GM12878 (cell line): ENCODE measurements around the gene BNIP5. TPM values are rescaled to one million over a fixed set of nuclear protein-coding genes. Genes with fewer than 3 reads are reported as not detected.

ENCODE experiments used
- ASH2L ChIP-seq: fragments of 300-600, 200-600 bp; sonication (generic); IDR thresholded peaks from 2 replicates; pipeline ENCODE4 v1.6.1; 2017; ENCODE audit warnings: low read depth, mild to moderate bottlenecking, borderline replicate concordance
- E2F4 ChIP-seq: IDR thresholded peaks from 2 replicates; pipeline ENCODE4 v1.6.1; 2012; ENCODE audit warnings: low read depth, low read length, improper control_type of control experiment
- E4F1 ChIP-seq: fragments of 450-650 bp; IDR thresholded peaks from 2 replicates; pipeline ENCODE4 v1.6.1; 2018; ENCODE audit warnings: borderline replicate concordance, mild to moderate bottlenecking; ENCODE audit not compliant: partially characterized antibody
- EGR1 ChIP-seq, 2 experiments: IDR thresholded peaks; 1 replicate in 1 of 2; 2 replicates in 1 of 2; pipeline ENCODE4 v1.6.1; 2011 to 2012; ENCODE audit warnings: low read depth in 2 of 2, low read length in 2 of 2, borderline replicate concordance in 1 of 2, mild to moderate bottlenecking in 1 of 2, moderate library complexity in 1 of 2
- FOS ChIP-seq: IDR thresholded peaks from 3 replicates; pipeline ENCODE4 v1.6.1; 2011; ENCODE audit warnings: borderline replicate concordance; ENCODE audit not compliant: insufficient read length; ENCODE audit errors: extremely low read depth
- GATAD2B ChIP-seq: fragments of 450-650 bp; conservative IDR thresholded peaks from 2 replicates; pipeline ENCODE4 v1.6.1; 2017; ENCODE audit warnings: low read depth, mild to moderate bottlenecking, moderate library complexity
- JUNB ChIP-seq: IDR thresholded peaks from 2 replicates; pipeline ENCODE4 v1.6.1; 2016; ENCODE audit warnings: antibody characterized with exemption, mild to moderate bottlenecking
- LARP7 ChIP-seq: fragments of 450-650 bp; IDR thresholded peaks from 2 replicates; pipeline ENCODE4 v1.6.1; 2017; ENCODE audit warnings: mild to moderate bottlenecking
- NBN ChIP-seq: fragments of 450-650 bp; IDR thresholded peaks from 2 replicates; pipeline ENCODE4 v1.6.1; 2016
- NKRF ChIP-seq: fragments of 450-650 bp; conservative IDR thresholded peaks from 2 replicates; pipeline ENCODE4 v1.6.1; 2017; ENCODE audit warnings: mild to moderate bottlenecking, moderate library complexity
- NR2F1 ChIP-seq: fragments of 450-650 bp; conservative IDR thresholded peaks from 2 replicates; pipeline ENCODE4 v1.6.1; 2017; ENCODE audit warnings: mild to moderate bottlenecking
- RAD21 ChIP-seq: IDR thresholded peaks from 2 replicates; pipeline ENCODE4 v1.6.1; 2011; ENCODE audit warnings: mild to moderate bottlenecking, low read depth, low read length, moderate library complexity; ENCODE audit not compliant: insufficient read depth
- RBBP5 ChIP-seq: fragments of 200-600 bp; sonication (generic); conservative IDR thresholded peaks from 2 replicates; pipeline ENCODE4 v1.6.1; 2016
- SIN3A ChIP-seq: IDR thresholded peaks from 2 replicates; pipeline ENCODE4 v1.6.1; 2012; ENCODE audit warnings: low read depth, low read length, improper control_type of control experiment
- TBL1XR1 ChIP-seq: IDR thresholded peaks from 2 replicates; pipeline ENCODE4 v1.6.1; 2012; ENCODE audit warnings: low read depth, low read length, improper control_type of control experiment
- WRNIP1 ChIP-seq: IDR thresholded peaks from 2 replicates; pipeline ENCODE4 v1.6.1; 2011; ENCODE audit warnings: low read depth, low read length, improper control_type of control experiment, borderline replicate concordance
- ZBTB4 ChIP-seq: fragments of 450-650 bp; formaldehyde crosslinking; IDR thresholded peaks from 2 replicates; pipeline ENCODE4 v1.4.0; 2022; ENCODE audit warnings: mild to moderate bottlenecking, moderate library complexity
- polyA plus RNA-seq, 11 experiments: library from polyadenylated mRNA; depleted of rRNA in 4 of 11; unstranded in 6 of 11; stranded (reverse) in 5 of 11; fragments of >200 nt; fragmentation: Nextera tagmentation in 4 of 11; fragmentation: Illumina TruSeq in 1 of 11; extraction: Ambion mirVana in 4 of 11; extraction: Trizol in 1 of 11; gene quantifications; 1 replicate in 1 of 11; 2 replicates in 10 of 11; pipeline versions ENCODE4 v1.2.1 to v1.2.3, GENCODE V29; 2011 to 2016; ENCODE audit warnings: inconsistent platforms in 2 of 11, missing spikeins in 2 of 11, low read depth in 1 of 11
- total RNA-seq, 4 experiments: library from RNA; depleted of rRNA in 3 of 4; stranded (reverse); fragments of >200 nt in 3 of 4; fragmentation: Illumina TruSeq in 1 of 4; extraction: Trizol in 1 of 4; gene quantifications; 2 replicates each; pipeline versions ENCODE4 v1.2.1 to v1.2.3, GENCODE V29; 2013 to 2021

BNIP5 gene
- total and polyA plus RNA-seq, 10 of the 15 experiments (the other 5 are each of a cell fraction or from before 2014, with no cell fraction given): 0.02 to 0.68 (median 0.05) TPM; not detected in 2

GRCh38 chr6:36340618-36341454, 4.1 kb upstream of the BNIP5 start (continued):
- TF ChIP-seq E2F4 (no peak), NKRF (no peak), NR2F1 (no peak), JUNB (no peak), ZBTB4 (CRISPR knock-in tag) (no peak), NBN (no peak), GATAD2B (no peak), WRNIP1 (no peak), LARP7 (no peak), TBL1XR1 (peak; percentile 67; the same call in 1 of the 2 replicates), RBBP5 (no peak), FOS (no peak), SIN3A (no peak), ASH2L (no peak), EGR1 (IDR thresholded peaks at IDR 0.05; ENCODE audit: borderline replicate concordance in 1 of 2, low read depth in 2 of 2, low read length in 2 of 2) (no peak), RAD21 (peak; percentile 67), E4F1 (no peak)
